Endothelial cell of umbilical vein (primary cell): ENCODE measurements around the gene TIMM10B. TPM values are rescaled to one million over a fixed set of nuclear protein-coding genes. Genes with fewer than 3 reads are reported as not detected.

Source experiments
- BruUV-seq: library from RNA; stranded (reverse); fragments of 400-500 nt; replicated peaks from 2 replicates; lab custom pipeline; 2021; lab: Mats Ljungman, UMichigan
- CTCF ChIA-PET: fragments of 300-600, 350-600 bp; sonication (Branson Sonifier 250); formaldehyde crosslinking; loops from one replicate; lab custom pipeline; 2021; ENCODE audit warnings: antibody characterized with exemption, inconsistent platforms; lab: Charles Lee
- POLR2A ChIA-PET: fragments of 300-600, 350-600 bp; sonication (Branson Sonifier 250); formaldehyde crosslinking; loops from one replicate; lab custom pipeline; 2021; ENCODE audit warnings: antibody characterized with exemption, inconsistent platforms; lab: Charles Lee
- DNase-seq: peaks from one replicate; pipeline ENCODE4 v3.0.0-alpha.2; 2011; ENCODE audit warnings: low read depth, low spot score
- FAIRE-seq: peaks from 2 replicates; lab custom pipeline; 2011; peaks lifted over from hg19 to GRCh38; lab: Jason Lieb, UNC
- H2AFZ ChIP-seq: 2 replicates; pipeline ENCODE4 v1.6.0; 2012; ENCODE audit warnings: low read depth, low read length, control low read depth, inconsistent platforms
- H3K27ac ChIP-seq: 2 replicates; pipeline ENCODE4 v1.5.1; 2011; ENCODE audit warnings: low read depth, mild to moderate bottlenecking, control low read depth, low read length, moderate library complexity; ENCODE audit not compliant: insufficient read depth
- H3K27me3 ChIP-seq, 2 experiments: 2 replicates each; pipeline versions ENCODE4 v1.6.0 to v1.6.1; 2011; ENCODE audit warnings: low read length in 2 of 2, mixed read lengths in 1 of 2; ENCODE audit not compliant: control insufficient read depth in 2 of 2, insufficient read depth in 2 of 2
- H3K36me3 ChIP-seq, 2 experiments: 2 replicates in 1 of 2; 3 replicates in 1 of 2; pipeline ENCODE4 v1.5.1; 2011; ENCODE audit warnings: low read length in 2 of 2, mild to moderate bottlenecking in 1 of 2, moderate library complexity in 1 of 2; ENCODE audit not compliant: control insufficient read depth in 2 of 2, insufficient read depth in 2 of 2; ENCODE audit errors: extremely low read depth in 1 of 2
- H3K4me1 ChIP-seq: 3 replicates; pipeline ENCODE4 v1.5.1; 2011; ENCODE audit warnings: mild to moderate bottlenecking, low read length; ENCODE audit not compliant: control insufficient read depth, insufficient read depth; ENCODE audit errors: extremely low read depth
- H3K4me2 ChIP-seq: 2 replicates; pipeline ENCODE4 v1.6.1; 2011; ENCODE audit warnings: low read length, control low read depth, mixed read lengths; ENCODE audit not compliant: insufficient read depth
- H3K4me3 ChIP-seq, 3 experiments: fragments of 200-600 bp in 1 of 3; sonication (generic), shearing (Covaris generic) in 1 of 3; replicated peaks in 1 of 3; 2 replicates each; pipeline ENCODE4 v1.5.1; 2011 to 2016; ENCODE audit warnings: control low read depth in 3 of 3, low read length in 3 of 3, mild to moderate bottlenecking in 2 of 3, inconsistent platforms in 1 of 3, low read depth in 1 of 3, moderate library complexity in 1 of 3; ENCODE audit not compliant: insufficient read depth in 1 of 3
- H3K79me2 ChIP-seq: 2 replicates; pipeline ENCODE4 v1.6.0; 2012; ENCODE audit warnings: low read length, inconsistent platforms; ENCODE audit not compliant: control insufficient read depth, insufficient read depth
- H3K9ac ChIP-seq: replicated peaks from 2 replicates; pipeline ENCODE3; 2011; ENCODE audit warnings: low read length, control low read depth; ENCODE audit not compliant: insufficient read depth; ENCODE audit errors: extremely low read depth
- H3K9me1 ChIP-seq: replicated peaks from 3 replicates; pipeline ENCODE4 v1.6.0; 2011; ENCODE audit warnings: mild to moderate bottlenecking, low read length; ENCODE audit not compliant: control insufficient read depth, insufficient read depth; ENCODE audit errors: extremely low read depth
- H3K9me3 ChIP-seq: replicated peaks from 2 replicates; pipeline ENCODE4 v1.5.1; 2012; ENCODE audit warnings: low read length, inconsistent platforms; ENCODE audit not compliant: control insufficient read depth, insufficient read depth
- H4K20me1 ChIP-seq: replicated peaks from 2 replicates; pipeline ENCODE3; 2011; ENCODE audit warnings: mild to moderate bottlenecking, low read length; ENCODE audit not compliant: control insufficient read depth, insufficient read depth; ENCODE audit errors: extremely low read depth
- CTCF ChIP-seq, 2 donors: IDR thresholded peaks; 1 replicate in 1 of 2; 2 replicates in 1 of 2; pipeline ENCODE4 v1.5.1; 2011; ENCODE audit warnings: low read length in 2 of 2, mild to moderate bottlenecking in 2 of 2, moderate library complexity in 2 of 2, control low read depth in 1 of 2, inconsistent platforms in 1 of 2, low read depth in 1 of 2; ENCODE audit not compliant: insufficient read depth in 1 of 2; ENCODE audit errors: extremely low read depth in 1 of 2
- FOS ChIP-seq: IDR thresholded peaks from 2 replicates; pipeline ENCODE4 v1.6.1; 2011; ENCODE audit warnings: mild to moderate bottlenecking, low read length, moderate library complexity, borderline replicate concordance; ENCODE audit not compliant: insufficient read depth
- GATA2 ChIP-seq: IDR thresholded peaks from 2 replicates; pipeline ENCODE4 v1.7.0; 2011; ENCODE audit warnings: low read depth, mild to moderate bottlenecking, moderate library complexity, mixed read lengths, low read length; ENCODE audit not compliant: insufficient read length, insufficient read depth
- JUN ChIP-seq: IDR thresholded peaks from 2 replicates; pipeline ENCODE4 v1.6.1; 2011; ENCODE audit warnings: borderline replicate concordance, low read depth; ENCODE audit not compliant: insufficient read length, insufficient read depth
- MYC ChIP-seq: IDR thresholded peaks from one replicate; pipeline ENCODE4 v1.6.1; 2011; ENCODE audit warnings: mild to moderate bottlenecking, low read depth, low read length
- POLR2A ChIP-seq: IDR thresholded peaks from 2 replicates; pipeline ENCODE4 v1.6.1; 2012; ENCODE audit warnings: low read depth, mild to moderate bottlenecking, control low read depth, low read length
- POLR2AphosphoS5 ChIP-seq: IDR thresholded peaks from 2 replicates; pipeline ENCODE4 v1.6.1; 2012; ENCODE audit warnings: low read depth, mild to moderate bottlenecking, control low read depth, low read length, moderate library complexity; ENCODE audit not compliant: insufficient read depth
- dilution Hi-C: fragments of 300-500 bp; cut with MboI; formaldehyde crosslinking; loops from one replicate; pipeline ENCODE4 v1.15.0; 2019; ENCODE audit warnings: low sequenced_read_pairs; ENCODE audit not compliant: extremely low pct_ligation_motif_present
- intact Hi-C: fragments of 100-400 bp; cut with micrococcal nuclease; formaldehyde crosslinking; loops from one replicate; pipeline ENCODE4 v1.10.0; 2022
- polyA plus RNA-seq, 4 experiments: library from polyadenylated mRNA; depleted of rRNA in 3 of 4; stranded (reverse) in 3 of 4; unstranded in 1 of 4; fragments of >200 nt; gene quantifications; 2 replicates each; pipeline versions ENCODE4 v1.2.1 to v1.2.3, GENCODE V29; 2011 to 2012; ENCODE audit warnings: missing spikeins in 1 of 4
- total RNA-seq: library from RNA; stranded (reverse); gene quantifications from 2 replicates; pipeline ENCODE4 v1.2.3, GENCODE V29; 2021
- TF ChIP-seq, protein P1 (sequence below): IDR thresholded peaks from 2 replicates; pipeline ENCODE4 v1.6.1; 2011; ENCODE audit not compliant: insufficient read depth, insufficient read length

TIMM10B gene
- total and polyA plus RNA-seq, 2 donors (not counting 3 experiments of a cell fraction or from before 2014, with no cell fraction given): 31.3 to 36.5 TPM

GRCh38 chr11:6456361-6457073, 24.8 kb upstream of the TIMM10B start:
- TF ChIP-seq MYC (no peak), FOS (no peak), POLR2A (no peak), CTCF (IDR thresholded peaks at IDR 0.05; ENCODE audit: extremely low read depth in 1 of 2, insufficient read depth in 1 of 2, low read depth in 1 of 2, low read length in 2 of 2) (no peak), GATA2 (no peak), POLR2AphosphoS5 (no peak), JUN (no peak)
- TF ChIP-seq, protein P1, sequence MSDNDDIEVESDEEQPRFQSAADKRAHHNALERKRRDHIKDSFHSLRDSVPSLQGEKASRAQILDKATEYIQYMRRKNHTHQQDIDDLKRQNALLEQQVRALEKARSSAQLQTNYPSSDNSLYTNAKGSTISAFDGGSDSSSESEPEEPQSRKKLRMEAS: no peak
- intact Hi-C loops: no loop called here
- CTCF ChIA-PET: interaction anchor here (0.7 to 3.3 kb wide), 5 partner anchors 8 to 25 kb away, joined by 3 to 23 read pairs (median 3); partner anchors contain the start of genes ARFIP2, HPX and TIMM10B

More at GRCh38 chr11:6456361-6457073, 24.8 kb upstream of the TIMM10B start:
- H3K4me3 ChIP-seq: no peak overlapping the region
- DNase-seq (no peak), FAIRE-seq (no peak)
- dilution Hi-C loops: no loop called here
- no peaks in the 10 kb centered on the region for H3K4me1 ChIP-seq
- no peak overlapping the region for H3K27ac ChIP-seq
- H3K9ac ChIP-seq: no peak overlapping the region
- POLR2A ChIA-PET: no interaction called here
- no peaks in the 10 kb centered on the region for H4K20me1 ChIP-seq
- BruUV-seq: no TSS peak
- no peaks in the 10 kb centered on the region for H3K27me3 ChIP-seq
- H3K4me2 ChIP-seq: no peak overlapping the region
- H3K9me3 ChIP-seq: no peaks in the 10 kb centered on the region
- no peaks in the 10 kb centered on the region for H3K9me1 ChIP-seq
- H3K36me3 ChIP-seq: peaks cover 0 to 41% of the 10 kb centered on the region in 2 experiments
- H3K79me2 ChIP-seq: no peaks in the 10 kb centered on the region
- no peak overlapping the region for H2AFZ ChIP-seq
